ENCODE data around the gene LRP5. TPM values are rescaled to one million over a fixed set of nuclear protein-coding genes. Genes with fewer than 3 reads are reported as not detected.

Gene LRP5
- total RNA-seq, 2 experiments from 2014 or later = 10.5 to 15.3 TPM

DNA sequence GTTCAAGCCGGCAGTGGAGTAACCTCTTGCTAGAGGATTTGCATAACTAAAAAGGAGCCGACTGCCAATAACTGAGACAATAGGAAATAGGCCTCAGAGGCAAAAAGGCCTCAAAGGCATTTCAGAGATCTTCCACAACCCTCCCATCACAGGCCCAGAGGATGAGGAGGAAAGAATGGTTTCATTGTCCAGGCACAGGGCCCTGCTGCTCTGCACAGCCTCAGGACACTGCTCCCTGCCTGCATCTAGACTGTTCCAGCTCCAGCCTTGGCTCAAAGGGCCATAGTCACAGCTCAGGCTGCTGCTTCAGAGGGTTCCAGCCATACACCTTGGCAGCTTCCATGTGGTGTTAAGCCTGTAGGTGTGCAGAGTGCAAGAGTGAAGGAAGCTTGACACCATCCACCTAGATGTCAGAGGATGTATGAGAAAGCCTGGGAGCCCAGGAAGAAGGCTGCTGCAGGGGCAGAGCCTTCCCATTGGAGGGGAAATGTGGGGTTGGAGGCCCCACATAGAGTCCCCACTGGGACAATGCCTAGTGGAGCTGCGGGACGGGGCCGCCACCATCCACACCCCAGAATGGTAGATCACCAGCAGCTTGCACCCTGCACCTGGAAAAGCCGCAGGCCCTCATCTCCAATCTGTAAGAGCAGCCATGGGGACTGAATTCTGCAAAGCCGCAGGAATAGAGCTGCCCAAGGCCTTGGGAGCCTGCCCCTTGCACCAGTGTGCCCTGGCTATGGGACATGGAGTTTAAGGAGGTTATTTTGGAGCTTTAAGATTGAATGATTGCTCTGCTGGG, 8.2 kb upstream of the LRP5 start:
- Mint-ChIP-seq H3K4me1 (ENCODE audit: low read depth) (no peaks in the 10 kb centered on the region), H3K27ac (no peak overlapping the region), H3K9me3 (no peaks in the 10 kb centered on the region), H3K36me3 (ENCODE audit: low read depth) (no peaks in the 10 kb centered on the region), H3K4me3 (no peak overlapping the region), H3K27me3 (no peaks in the 10 kb centered on the region)
- no peak for ATAC-seq
- ChIA-PET CTCF (interaction anchor here (1.8 to 2.3 kb wide), 2 partner anchors 47 to 80 kb away, joined by 4 to 11 read pairs; no protein-coding TSS in a partner anchor), POLR2A (no interaction called here)
- intact Hi-C loops (cut with micrococcal nuclease) = no loop called here
- TF ChIP-seq, protein P1, sequence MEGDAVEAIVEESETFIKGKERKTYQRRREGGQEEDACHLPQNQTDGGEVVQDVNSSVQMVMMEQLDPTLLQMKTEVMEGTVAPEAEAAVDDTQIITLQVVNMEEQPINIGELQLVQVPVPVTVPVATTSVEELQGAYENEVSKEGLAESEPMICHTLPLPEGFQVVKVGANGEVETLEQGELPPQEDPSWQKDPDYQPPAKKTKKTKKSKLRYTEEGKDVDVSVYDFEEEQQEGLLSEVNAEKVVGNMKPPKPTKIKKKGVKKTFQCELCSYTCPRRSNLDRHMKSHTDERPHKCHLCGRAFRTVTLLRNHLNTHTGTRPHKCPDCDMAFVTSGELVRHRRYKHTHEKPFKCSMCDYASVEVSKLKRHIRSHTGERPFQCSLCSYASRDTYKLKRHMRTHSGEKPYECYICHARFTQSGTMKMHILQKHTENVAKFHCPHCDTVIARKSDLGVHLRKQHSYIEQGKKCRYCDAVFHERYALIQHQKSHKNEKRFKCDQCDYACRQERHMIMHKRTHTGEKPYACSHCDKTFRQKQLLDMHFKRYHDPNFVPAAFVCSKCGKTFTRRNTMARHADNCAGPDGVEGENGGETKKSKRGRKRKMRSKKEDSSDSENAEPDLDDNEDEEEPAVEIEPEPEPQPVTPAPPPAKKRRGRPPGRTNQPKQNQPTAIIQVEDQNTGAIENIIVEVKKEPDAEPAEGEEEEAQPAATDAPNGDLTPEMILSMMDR (IDR thresholded peaks at IDR 0.05) = no peak
- no peak for DNase-seq

- H3K4me3 Mint-ChIP-seq = no peak overlapping the region
- H3K4me1 Mint-ChIP-seq (ENCODE audit: low read depth) = peaks cover 2% of the 10 kb centered on the region
- ChIA-PET POLR2A (no interaction called here), CTCF (interaction anchor here (0.7 kb wide), 1 partner anchor 13 kb away, joined by 3 read pairs; no protein-coding TSS in a partner anchor)
- H3K9me3 Mint-ChIP-seq = no peaks in the 10 kb centered on the region
- H3K27ac Mint-ChIP-seq = no peak overlapping the region
- no peaks in the 10 kb centered on the region for H3K27me3 Mint-ChIP-seq
- TF ChIP-seq, protein P1 (IDR thresholded peaks at IDR 0.05) = no peak
- ATAC-seq (no peak), DNase-seq (no peak)
- intact Hi-C loops (cut with micrococcal nuclease) = no loop called here
- no peaks in the 10 kb centered on the region for H3K36me3 Mint-ChIP-seq (ENCODE audit: low read depth)
Measured at GRCh38 chr11:68306636-68307035, 5.8 kb upstream of the LRP5 start.

DNA sequence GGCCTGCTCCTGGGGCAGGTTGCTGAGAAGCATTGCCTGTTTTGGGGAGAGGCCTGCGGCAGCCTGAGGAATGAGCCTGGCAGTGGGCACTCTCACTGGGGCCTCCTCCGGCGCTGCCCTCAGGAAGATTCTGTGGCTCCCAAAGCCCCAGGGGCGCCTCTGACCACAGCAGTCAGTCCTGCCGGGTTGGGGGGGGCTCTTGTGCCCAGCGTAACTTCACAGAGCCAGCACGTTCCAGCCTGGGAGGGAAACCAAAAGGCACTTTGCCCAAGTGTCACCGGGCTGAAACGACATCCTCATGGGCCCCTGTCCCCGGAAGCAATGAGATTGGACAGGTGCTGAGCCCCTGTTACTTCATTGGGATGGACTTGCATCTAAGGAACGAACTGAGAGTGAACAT, 4.3 kb upstream of the LRP5 start:
- Mint-ChIP-seq H3K4me3 (no peak overlapping the region), H3K4me1 (ENCODE audit: low read depth) (peaks cover 2% of the 10 kb centered on the region), H3K27ac (no peak overlapping the region), H3K9me3 (no peaks in the 10 kb centered on the region), H3K27me3 (no peaks in the 10 kb centered on the region), H3K36me3 (ENCODE audit: low read depth) (no peaks in the 10 kb centered on the region)
- DNase-seq (no peak), ATAC-seq (no peak)
- intact Hi-C loops (cut with micrococcal nuclease) = no loop called here
- POLR2A ChIA-PET = interaction anchor here (1.0 kb wide), 1 partner anchor 8 kb away, joined by 3 read pairs; no protein-coding TSS in a partner anchor
- CTCF ChIA-PET = interaction anchor here (1.0 kb wide), 1 partner anchor 25 kb away, joined by 3 read pairs; no protein-coding TSS in a partner anchor
- TF ChIP-seq, protein P1 (IDR thresholded peaks at IDR 0.05) = no peak

DNA sequence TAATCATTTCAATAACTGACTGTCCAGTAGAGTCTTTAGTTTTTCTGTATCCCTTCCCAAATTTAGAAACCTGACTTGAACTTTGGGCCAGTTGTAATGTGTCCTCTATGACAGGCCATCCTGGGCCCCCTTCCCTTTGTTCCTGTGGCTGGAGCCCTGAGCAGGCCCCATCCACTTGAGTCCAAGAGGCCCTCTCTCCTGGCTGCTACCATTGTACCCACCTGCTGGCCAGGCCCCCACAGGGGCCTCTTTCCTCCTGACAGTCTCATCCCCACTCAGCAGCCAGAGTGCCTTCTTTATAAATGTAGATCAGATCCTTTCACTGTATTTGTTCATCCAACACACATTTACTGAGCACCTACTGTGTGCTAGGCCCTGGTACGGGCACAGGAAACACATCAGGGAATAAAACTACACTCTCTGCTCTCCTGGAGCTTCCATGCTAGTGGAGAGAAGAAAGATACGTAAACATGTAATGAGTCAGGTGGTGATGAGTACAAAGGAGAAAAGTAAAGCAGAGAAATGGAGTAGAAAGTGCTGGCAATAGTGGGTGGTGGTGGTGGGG, 2.7 kb upstream of the LRP5 start:
- Mint-ChIP-seq H3K9me3 (no peaks in the 10 kb centered on the region), H3K27ac (no peak overlapping the region), H3K4me3 (no peak overlapping the region), H3K27me3 (no peaks in the 10 kb centered on the region), H3K36me3 (ENCODE audit: low read depth) (no peaks in the 10 kb centered on the region), H3K4me1 (ENCODE audit: low read depth) (peaks cover 13% of the 10 kb centered on the region)
- CTCF ChIA-PET = interaction anchor here (1.2 to 2.5 kb wide), 4 partner anchors 12 to 74 kb away, joined by 3 to 17 read pairs (median 10); no protein-coding TSS in a partner anchor
- TF ChIP-seq, protein P1 (IDR thresholded peaks at IDR 0.05) = no peak
- ATAC-seq = no peak
- intact Hi-C loops (cut with micrococcal nuclease) = loop anchor here (10.0 kb wide), 1 partner anchor 75 kb away; no protein-coding TSS in a partner anchor
- DNase-seq = no peak
- POLR2A ChIA-PET = no interaction called here
